Hematopoietic multipotent progenitor cell treated with erythropoietin and hydrocortisone succinate and interleukin-3 and kit ligand, for 4 days (in vitro differentiated cells): ENCODE measurements around the gene GALR1.
"Not testable (repeated sequence)": the region's sequence is repeated elsewhere in the genome, so short reads cannot be mapped to it uniquely, and the experiment has no call there.

Source experiments
- DNase-seq: peaks from one replicate; pipeline ENCODE4 v3.0.0-alpha.2; 2015

The GALR1 gene, protein sequence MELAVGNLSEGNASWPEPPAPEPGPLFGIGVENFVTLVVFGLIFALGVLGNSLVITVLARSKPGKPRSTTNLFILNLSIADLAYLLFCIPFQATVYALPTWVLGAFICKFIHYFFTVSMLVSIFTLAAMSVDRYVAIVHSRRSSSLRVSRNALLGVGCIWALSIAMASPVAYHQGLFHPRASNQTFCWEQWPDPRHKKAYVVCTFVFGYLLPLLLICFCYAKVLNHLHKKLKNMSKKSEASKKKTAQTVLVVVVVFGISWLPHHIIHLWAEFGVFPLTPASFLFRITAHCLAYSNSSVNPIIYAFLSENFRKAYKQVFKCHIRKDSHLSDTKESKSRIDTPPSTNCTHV

DNA sequence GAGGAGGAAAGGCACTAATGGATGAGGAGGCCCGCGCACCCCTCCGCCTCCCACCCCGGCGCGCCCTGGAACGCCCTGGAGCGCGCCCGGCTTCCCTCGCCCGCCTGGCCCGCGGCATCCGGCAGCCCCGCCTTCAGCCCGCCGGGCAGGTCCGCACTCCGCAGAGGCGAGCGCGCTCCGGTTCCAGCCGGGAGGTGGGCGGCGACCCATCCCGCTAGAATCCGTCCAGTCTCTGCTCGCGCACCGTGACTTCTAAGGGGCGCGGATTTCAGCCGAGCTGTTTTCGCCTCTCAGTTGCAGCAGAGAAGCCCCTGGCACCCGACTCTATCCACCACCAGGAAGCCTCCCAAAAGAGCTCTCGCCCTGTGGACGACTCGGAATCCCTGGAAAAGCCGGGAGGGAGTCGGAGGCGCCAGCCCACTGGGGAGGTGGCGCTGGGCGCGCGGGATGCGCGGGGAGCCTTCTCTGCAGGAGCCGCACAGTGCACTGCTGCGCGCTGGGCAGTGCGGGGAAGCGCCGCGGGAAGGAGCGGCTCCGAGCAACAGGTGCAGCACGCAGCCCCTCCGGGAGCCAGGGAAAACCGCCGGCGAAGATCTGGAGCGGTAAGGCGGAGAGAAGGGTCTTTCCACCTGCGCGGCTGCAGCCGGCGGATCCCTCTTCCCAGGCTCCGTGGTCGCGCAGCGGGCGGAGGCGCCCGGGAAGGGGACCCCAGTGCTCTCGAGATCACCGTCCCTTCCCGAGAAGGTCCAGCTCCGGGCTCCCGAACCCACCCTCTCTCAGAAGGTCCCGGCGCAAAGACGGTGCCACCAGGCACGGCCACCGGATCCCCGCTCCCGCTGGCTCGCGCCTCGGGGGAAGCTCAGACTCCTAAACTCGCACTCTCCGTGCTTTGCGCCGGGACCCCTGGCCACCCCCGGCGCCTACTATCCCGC is at the start of gene GALR1:
TSS of gene GALR1 (plus strand) at position 280 of the 932 bp plus-strand sequence. CDS start 701 bp downstream, outside the sequence.
- no peak for DNase-seq

- DNase-seq: no peak
These were observed 48.1 kb upstream of the GALR1 start for GRCh38 chr18:77201506-77201905.

- DNase-seq: no peak
These were observed 47.3 kb upstream of the GALR1 start for GRCh38 chr18:77202329-77202728.

DNA sequence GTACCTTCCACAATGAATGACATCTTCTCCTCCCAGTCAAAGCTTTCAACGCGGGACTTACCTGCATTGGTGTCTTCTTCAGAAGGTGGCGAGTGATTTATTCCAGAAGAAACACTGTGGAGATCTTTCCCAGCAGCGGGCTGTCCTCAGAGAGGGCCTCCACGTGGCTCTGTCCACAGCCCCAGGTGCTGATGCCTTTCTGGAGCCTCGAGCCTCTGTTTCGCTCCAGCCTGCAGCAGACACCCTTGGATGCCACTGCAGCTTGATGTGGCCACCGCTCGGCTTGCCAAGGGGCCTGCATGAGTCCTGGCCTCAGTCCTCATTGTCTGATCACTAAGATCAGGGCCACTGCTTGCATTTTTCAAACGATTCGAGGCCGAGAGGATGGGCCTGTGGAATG is 46.6 kb upstream of the GALR1 start:
- no peak for DNase-seq

- no peak for DNase-seq
These were observed 45.8 kb upstream of the GALR1 start for GRCh38 chr18:77203851-77204250.

GRCh38 chr18:77205769-77206168 is 43.9 kb upstream of the GALR1 start:
- DNase-seq: no peak

- DNase-seq: no peak
These were observed 42.8 kb upstream of the GALR1 start for GRCh38 chr18:77206676-77207374.

DNA sequence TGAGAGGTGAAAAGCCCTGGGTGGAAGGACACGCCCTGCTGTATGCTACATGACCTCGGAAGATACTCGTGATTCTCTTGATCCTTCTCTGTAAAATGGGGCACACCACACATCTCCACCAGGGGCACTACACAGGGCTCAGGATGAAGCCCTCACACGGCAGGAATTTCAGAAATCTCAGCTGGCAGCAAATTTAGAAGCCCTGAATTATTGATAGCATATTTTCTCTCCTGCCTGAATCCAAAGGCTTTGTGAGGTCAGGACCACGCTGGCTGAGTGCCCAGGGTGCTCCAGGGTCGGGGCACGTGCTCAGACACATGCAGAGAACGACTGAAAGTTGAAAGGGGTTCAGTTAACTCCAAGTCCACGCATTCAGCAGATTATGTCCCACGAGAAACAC is 42.1 kb upstream of the GALR1 start:
- peak; percentile 83 for DNase-seq

DNA sequence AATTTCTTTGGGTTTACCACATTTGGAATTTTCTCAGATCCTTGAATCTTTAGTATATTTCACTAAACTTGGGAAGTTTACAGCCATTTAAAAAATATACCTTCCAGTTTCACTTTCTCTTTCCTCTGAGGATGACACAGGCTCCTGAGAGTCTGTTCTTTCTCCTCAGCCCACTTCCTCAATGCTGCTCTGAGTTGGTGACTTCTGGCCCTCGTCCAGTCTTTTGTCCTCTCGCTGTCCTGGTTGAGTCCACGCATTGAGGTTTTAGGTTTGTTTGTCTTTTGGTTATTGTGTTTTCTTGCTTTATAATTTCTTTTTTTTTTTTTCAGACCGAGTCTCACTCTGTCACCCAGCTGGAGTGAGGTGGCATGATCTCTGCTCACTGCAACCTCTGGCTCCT is 40.7 kb upstream of the GALR1 start:
- peak; percentile 84 for DNase-seq

GRCh38 chr18:77209587-77209986 is 40.1 kb upstream of the GALR1 start:
- no peak for DNase-seq

- DNase-seq: peak; percentile 16
These were observed 39.4 kb upstream of the GALR1 start for GRCh38 chr18:77210249-77210648.

DNA sequence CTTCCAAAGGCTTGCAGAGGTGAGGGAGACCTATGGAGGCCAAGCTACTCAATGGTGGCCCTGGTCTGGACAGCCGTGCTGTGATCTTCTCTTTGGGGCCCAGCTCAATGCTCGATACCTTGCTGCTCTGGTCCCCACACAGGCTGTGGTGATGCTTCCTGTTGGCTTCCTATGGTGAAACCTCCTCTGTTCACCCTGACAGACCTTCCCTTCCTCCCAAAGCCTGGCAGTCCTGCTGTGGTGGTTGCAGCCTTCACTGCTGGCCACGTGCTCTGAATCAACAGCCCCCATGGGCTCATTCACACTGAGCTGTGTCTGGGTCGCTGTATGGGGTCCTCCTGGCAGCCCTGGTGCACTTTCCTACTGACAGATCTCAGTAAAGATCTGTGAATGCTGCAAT is 31.0 kb upstream of the GALR1 start:
- peak; percentile 35 for DNase-seq

DNA sequence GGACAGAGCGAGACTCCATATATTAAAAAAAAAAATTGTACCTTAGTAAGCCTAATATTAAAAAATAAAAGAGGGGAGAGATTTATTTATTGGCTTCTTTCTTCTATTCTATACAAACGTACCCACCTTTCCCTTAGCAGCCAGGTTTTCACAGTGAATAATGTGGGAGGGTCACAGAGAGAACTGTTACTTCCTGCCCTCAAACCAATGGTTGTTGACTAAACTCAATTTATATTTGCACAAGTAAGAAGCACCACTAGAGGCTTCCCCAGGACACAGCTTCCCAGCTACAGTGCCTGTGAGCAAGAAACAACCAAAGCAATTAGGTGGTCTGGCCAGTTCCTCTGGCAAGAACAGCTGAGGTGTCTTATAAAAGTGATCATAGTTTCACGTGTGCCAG is 28.9 kb upstream of the GALR1 start:
- no peak for DNase-seq

DNA sequence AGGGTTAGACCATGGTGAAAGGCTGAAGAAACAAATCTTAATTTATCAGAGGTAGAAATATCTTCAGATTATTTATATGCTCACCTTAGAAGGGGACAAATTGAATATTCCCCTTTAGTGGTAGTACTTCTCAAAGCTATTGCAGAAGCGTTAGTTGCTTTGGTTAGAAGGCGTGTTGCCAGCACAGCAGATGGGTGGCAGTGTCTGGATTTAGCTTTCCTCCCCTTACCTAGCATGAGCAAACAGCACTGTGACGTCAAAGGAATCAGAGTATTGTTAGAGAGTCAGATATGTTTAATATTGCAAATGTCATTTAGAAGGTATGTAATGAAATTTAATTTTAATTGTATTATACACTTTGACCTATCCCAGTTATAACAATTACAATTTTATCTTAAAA is 27.2 kb upstream of the GALR1 start:
- DNase-seq: no peak

GRCh38 chr18:77223221-77223639 is 26.4 kb upstream of the GALR1 start:
- DNase-seq: no peak

GRCh38 chr18:77223653-77224052 is 26.0 kb upstream of the GALR1 start:
- peak; percentile 40 for DNase-seq

GRCh38 chr18:77230645-77231044 is 19.0 kb upstream of the GALR1 start:
- no peak for DNase-seq

- no peak for DNase-seq
These were observed 14.9 kb upstream of the GALR1 start for GRCh38 chr18:77234504-77235365.

DNA sequence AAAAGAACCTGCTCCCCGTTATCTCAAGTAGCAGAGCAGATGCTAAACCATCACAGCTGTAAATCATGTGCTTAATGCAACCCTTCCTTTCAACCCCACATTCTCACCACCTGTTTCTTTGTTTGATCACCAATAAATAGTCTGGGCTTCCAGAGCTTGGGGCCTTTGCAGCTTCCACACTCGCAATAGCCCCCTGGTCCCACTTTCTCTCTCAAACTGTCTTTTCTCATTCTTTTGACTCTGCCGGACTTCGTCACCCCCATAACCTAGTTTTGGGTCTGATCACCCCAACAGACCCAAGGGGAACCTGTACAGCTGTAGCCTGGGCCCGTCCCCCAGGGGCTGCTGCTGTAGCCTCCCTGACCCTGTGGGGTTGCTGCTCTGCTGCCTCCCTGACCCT is 10.4 kb upstream of the GALR1 start:
- not testable (repeated sequence) for DNase-seq

DNA sequence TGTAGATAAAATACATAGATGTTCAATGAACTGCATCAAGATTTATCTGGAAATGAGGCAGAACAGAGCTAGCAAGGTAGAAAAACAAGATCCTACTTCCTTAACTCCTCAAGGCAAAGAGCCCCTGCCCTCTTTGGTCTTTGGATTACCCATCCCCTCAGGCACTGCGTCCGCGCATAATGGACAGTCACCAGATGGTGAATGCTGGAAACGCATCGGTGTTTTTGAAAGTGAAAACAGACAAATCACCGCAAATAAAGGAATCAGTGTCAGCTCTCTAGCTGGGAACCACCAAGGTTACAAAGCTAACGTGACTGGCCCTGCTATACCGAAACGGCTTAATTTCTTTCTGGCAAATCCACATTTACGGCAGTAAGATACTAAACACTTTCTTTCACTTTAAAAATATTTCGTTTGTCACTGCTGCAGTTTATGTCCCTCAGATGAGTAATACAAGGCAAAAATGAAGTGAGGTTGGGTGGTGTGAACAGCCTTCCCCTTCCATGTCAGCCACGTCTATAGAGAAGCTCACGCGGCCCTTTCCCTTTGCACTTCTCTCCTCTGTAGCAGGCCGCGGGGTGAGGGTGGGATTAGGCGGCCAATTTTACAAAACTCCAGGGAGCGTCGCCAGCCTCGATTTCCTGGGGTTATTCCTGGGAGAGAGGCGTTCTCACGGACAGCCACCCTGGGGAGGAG is 627 bp upstream of the GALR1 start:
- DNase-seq: no peak

- no peak for DNase-seq
These were observed 865 bp downstream of the GALR1 start for GRCh38 chr18:77250501-77250925.
